Measurements from ENCODE around the gene TXN. TPM values are rescaled to one million over a fixed set of nuclear protein-coding genes. Genes with fewer than 3 reads are reported as not detected.
"Not testable (repeated sequence)": the region's sequence is repeated elsewhere in the genome, so short reads cannot be mapped to it uniquely, and the experiment has no call there.

TXN gene
- total RNA-seq, 1 experiment from 2014 or later = 354 TPM

GRCh38 chr9:110270211-110270995 is 14.1 kb upstream of the TXN start:
- no peaks in the 10 kb centered on the region for H3K36me3 ChIP-seq (replicated peaks; ENCODE audit: control insufficient read depth, insufficient read depth, low read length)
- DNase-seq = no peak
- H3K27me3 ChIP-seq (ENCODE audit: control insufficient read depth, insufficient read depth, low read length) = no peaks in the 10 kb centered on the region
- H3K4me3 ChIP-seq (ENCODE audit: insufficient read depth, low read depth, low read length) = no peak overlapping the region

DNA sequence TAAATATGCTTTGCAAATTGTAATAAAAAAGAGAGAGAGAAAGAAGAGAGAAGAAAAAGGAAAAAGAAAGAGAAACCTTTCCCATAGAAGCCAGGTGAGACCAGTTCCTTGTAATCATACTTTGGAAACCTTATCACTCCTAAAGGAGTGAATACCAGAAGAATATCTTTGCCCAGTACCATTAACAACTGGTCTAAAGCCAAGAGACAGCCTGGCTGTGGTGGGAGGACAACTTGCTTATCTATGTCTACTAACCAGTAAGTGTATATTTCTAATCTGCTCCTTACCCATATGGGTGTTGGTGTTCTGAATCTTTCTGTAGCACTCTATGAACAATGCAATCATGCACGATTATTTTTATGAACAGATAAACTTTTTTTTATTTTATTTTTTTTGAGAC is 10.5 kb upstream of the TXN start:
- H3K36me3 ChIP-seq (replicated peaks; ENCODE audit: control insufficient read depth, insufficient read depth, low read length) = no peaks in the 10 kb centered on the region
- DNase-seq = no peak
- no peaks in the 10 kb centered on the region for H3K27me3 ChIP-seq (ENCODE audit: control insufficient read depth, insufficient read depth, low read length)
- H3K4me3 ChIP-seq (ENCODE audit: insufficient read depth, low read depth, low read length) = no peak overlapping the region

GRCh38 chr9:110261632-110262031 is 5.3 kb upstream of the TXN start:
- no peak for DNase-seq
- no peaks in the 10 kb centered on the region for H3K27me3 ChIP-seq (ENCODE audit: control insufficient read depth, insufficient read depth, low read length)
- H3K4me3 ChIP-seq (ENCODE audit: insufficient read depth, low read depth, low read length) = no peak overlapping the region
- no peaks in the 10 kb centered on the region for H3K36me3 ChIP-seq (replicated peaks; ENCODE audit: control insufficient read depth, insufficient read depth, low read length)

- no peak overlapping the region for H3K4me3 ChIP-seq (ENCODE audit: insufficient read depth, low read depth, low read length)
These were observed 4.6 kb upstream of the TXN start for GRCh38 chr9:110260911-110261310.

DNA sequence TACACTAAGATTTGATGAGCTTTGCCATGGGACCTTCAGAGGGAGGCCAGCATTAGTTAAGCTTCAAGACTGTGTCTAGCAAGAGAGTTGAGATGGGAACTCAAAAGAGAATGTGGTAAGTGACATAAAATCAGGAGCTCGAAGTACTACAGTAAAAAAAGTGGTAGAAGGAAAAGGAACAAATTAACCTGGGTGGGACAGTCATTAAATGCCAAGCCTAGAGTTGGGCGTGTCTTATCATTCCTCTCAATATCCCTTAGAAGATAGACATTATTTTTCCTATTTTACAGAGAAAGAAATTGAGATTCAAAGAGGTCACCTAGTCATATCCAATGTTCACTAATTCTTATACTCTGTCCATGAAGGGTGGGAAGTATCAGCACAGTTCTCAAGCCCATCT is 3.3 kb upstream of the TXN start:
- no peaks in the 10 kb centered on the region for H3K36me3 ChIP-seq (replicated peaks; ENCODE audit: control insufficient read depth, insufficient read depth, low read length)
- H3K4me3 ChIP-seq (ENCODE audit: insufficient read depth, low read depth, low read length) = no peak overlapping the region
- no peaks in the 10 kb centered on the region for H3K27me3 ChIP-seq (ENCODE audit: control insufficient read depth, insufficient read depth, low read length)
- DNase-seq = no peak

More at GRCh38 chr9:110260911-110261310, 4.6 kb upstream of the TXN start:
- no peaks in the 10 kb centered on the region for H3K36me3 ChIP-seq (replicated peaks; ENCODE audit: control insufficient read depth, insufficient read depth, low read length)
- no peaks in the 10 kb centered on the region for H3K27me3 ChIP-seq (ENCODE audit: control insufficient read depth, insufficient read depth, low read length)
- DNase-seq = no peak

DNA sequence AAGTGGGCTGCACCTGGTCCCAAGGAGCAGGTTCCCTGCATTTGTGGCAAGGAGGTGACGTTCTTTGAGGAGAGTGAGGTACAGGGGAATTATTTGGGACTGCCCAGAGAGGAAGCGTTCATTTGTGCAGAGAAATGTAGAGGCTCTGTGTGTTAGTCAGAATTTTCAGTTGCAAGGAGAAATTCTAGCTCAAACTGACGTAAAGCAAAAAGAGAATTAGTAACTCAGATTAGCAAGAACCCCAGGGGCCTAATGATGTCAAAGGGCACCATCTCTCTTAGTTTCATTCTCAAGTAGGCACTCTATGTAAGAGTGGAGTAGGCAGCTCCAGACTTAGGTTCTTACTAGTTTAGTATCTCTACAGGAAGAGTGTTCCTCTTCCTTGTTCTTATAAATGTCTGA is 2.4 kb upstream of the TXN start:
- Histone ChIP-seq H3K36me3 (replicated peaks; ENCODE audit: control insufficient read depth, insufficient read depth, low read length) (no peaks in the 10 kb centered on the region), H3K4me3 (ENCODE audit: insufficient read depth, low read depth, low read length) (no peak overlapping the region), H3K27me3 (ENCODE audit: control insufficient read depth, insufficient read depth, low read length) (no peaks in the 10 kb centered on the region)
- no peak for DNase-seq

DNA sequence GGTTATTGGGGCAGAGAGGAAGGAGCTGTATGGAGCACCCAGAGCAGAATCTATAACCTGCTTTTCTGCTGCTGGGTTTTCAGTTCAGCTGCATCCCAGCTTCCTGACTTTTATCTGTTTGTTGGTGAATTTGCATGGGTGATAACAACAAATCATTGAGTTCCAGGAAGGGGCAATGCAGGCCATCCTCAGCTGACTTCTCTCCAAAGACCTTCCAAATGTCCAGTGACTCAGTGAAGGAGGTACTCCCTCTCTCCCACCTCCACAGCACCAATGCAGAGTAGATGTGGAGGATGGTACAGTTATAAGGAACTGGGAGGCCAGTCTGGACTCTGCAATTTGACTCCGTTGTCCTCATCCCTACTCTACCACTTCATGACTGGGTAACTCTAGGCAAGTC is 1.6 kb upstream of the TXN start:
- no peaks in the 10 kb centered on the region for H3K36me3 ChIP-seq (replicated peaks; ENCODE audit: control insufficient read depth, insufficient read depth, low read length)
- DNase-seq = no peak
- no peaks in the 10 kb centered on the region for H3K27me3 ChIP-seq (ENCODE audit: control insufficient read depth, insufficient read depth, low read length)
- H3K4me3 ChIP-seq (ENCODE audit: insufficient read depth, low read depth, low read length) = no peak overlapping the region

DNA sequence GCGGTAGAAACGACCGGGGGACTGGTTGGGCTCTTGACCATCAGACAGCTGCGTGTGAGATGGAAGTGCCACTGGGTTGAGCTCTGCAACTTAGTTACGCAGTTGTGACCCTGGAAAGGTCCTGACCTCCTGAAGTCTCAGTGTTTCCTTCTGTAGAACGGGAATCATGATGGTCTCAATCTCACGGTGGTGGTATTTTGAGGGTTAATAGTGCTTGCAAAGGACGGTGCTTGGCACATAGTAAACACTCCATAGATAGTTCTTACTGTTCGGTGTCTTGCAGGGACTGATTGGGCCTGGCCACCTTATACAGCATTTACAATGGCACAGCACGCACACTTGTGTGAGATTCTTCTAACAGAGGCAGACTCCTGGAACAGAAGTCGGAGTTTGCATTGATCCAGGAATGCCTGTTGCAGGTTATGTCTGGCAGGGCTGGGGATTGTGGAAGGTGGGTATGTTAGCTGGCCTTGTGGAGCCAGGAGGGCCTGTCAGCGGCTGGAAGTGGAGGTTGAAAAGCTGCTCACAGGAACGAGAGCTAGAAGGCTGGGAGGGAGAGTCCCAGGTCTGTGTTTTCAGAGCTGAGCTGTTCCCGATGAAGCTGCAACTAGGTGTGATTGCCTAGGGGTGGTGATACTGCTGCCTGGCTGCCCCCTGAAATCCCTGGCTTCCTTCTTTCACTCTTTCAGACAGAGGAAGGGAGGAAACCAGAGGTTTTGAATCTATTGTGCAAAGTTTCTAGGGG is 962 bp upstream of the TXN start:
- Histone ChIP-seq H3K36me3 (replicated peaks; ENCODE audit: control insufficient read depth, insufficient read depth, low read length) (no peaks in the 10 kb centered on the region), H3K27me3 (ENCODE audit: control insufficient read depth, insufficient read depth, low read length) (no peaks in the 10 kb centered on the region), H3K4me3 (ENCODE audit: insufficient read depth, low read depth, low read length) (peak overlapping the region; percentile 96)
- DNase-seq = peak; percentile 35

DNA sequence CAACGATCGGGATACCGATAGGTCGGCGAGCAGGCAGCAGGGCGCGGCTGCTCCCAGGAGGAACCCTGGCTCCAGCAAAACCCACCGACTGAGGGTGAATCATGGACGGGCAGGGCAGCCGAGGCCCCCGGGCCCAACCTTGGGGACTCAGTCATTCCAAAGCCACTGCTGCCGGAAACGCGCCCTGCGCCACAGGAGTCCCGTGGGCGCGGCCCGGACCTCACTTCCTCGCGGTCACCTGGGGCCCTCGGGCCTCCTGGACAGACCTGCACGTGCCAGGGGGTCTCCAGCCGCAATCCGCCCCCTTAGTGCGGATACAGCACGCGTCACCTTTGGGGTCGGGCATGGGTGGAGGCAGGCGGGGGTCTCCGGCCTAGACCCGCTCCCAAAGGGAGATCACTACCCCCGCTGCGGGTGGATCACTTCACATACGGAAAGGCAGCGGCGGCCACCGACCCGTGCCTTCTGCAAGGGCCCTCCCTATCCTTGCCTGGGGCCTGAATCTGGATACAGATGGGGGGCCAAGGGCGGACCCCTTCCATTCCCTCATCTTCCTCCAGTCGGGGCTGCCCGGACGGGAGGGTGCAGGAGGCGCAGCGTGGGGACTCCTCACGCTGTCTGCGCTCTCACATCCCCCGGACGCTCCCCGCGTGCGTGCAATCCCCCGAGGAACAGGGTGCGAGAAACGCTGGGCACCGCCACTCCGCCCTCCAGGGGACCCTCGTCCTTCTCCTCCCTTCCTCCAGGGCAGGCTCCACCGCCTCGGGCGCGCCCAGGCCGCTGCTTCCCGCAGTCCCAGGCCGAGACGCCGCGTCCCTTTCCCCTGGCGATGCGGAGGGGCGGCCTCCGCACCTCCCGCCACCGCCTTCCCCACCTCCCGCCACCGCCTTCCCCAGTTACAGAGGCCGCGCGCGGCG is 586 bp downstream of the TXN start:
- no peaks in the 10 kb centered on the region for H3K36me3 ChIP-seq (replicated peaks; ENCODE audit: control insufficient read depth, insufficient read depth, low read length)
- peak overlapping the region; percentile 96 for H3K4me3 ChIP-seq (ENCODE audit: insufficient read depth, low read depth, low read length)
- H3K27me3 ChIP-seq (ENCODE audit: control insufficient read depth, insufficient read depth, low read length) = no peaks in the 10 kb centered on the region
- peak; percentile 64 for DNase-seq

GRCh38 chr9:110255034-110255462 is 1.3 kb downstream of the TXN start:
- H3K27me3 ChIP-seq (ENCODE audit: control insufficient read depth, insufficient read depth, low read length) = no peaks in the 10 kb centered on the region
- DNase-seq = peak; percentile 55
- H3K4me3 ChIP-seq (ENCODE audit: insufficient read depth, low read depth, low read length) = peak overlapping the region; percentile 96
- no peaks in the 10 kb centered on the region; the same call in 1 of the 2 replicates for H3K36me3 ChIP-seq (replicated peaks; ENCODE audit: control insufficient read depth, insufficient read depth, low read length)

DNA sequence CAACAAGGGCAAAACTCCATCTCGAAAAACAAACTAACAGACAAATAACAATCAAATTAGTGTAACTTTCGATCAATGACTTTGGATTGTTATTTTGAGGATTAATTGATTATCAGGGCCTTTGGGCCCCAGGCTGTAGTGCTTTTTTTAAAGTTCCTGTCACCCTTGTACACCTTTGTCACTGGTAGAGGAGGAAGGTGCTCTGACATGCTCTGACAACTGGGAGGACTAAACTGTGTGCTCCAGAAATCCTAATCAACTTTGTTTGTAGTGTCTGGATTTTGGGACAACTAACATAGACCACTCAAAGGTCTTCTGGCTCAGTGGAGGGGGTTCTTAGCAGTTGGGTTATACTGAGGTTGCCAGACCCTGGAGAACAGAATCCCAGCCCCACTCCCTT is 1.8 kb downstream of the TXN start:
- peak overlapping the region; percentile 96 for H3K4me3 ChIP-seq (ENCODE audit: insufficient read depth, low read depth, low read length)
- no peak for DNase-seq
- peaks cover 4% of the 10 kb centered on the region for H3K36me3 ChIP-seq (replicated peaks; ENCODE audit: control insufficient read depth, insufficient read depth, low read length)
- no peaks in the 10 kb centered on the region for H3K27me3 ChIP-seq (ENCODE audit: control insufficient read depth, insufficient read depth, low read length)

DNA sequence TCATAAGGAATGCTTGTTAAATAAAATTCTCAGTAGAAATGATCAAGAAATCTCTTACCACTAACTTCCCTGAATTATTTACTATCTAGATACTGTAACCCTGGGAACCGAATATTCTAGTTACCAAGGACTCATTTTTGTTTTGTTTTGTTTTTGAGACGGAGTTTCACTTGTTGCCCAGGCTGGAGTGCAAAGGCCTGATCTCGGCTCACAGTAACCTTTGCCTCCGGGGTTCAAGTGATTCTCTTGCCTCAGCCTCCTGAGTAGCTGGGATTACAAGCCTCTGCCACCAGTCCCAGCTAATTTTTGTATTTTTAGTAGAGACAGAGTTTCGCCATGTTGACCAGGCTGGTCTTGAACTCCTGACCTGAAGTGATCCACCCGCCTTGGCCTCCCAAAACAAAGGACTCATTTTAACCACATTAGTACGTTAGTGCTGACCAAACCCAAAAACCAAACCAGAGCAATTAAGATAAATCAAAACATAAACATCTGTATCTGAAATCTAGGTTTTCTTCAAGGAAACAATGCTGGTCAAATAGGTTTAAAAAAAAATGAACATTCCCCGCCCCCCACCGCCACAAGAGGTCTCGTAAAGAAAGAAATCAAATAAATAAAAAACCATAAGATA is 3.7 kb downstream of the TXN start:
- Histone ChIP-seq H3K36me3 (replicated peaks; ENCODE audit: control insufficient read depth, insufficient read depth, low read length) (peaks cover 12% of the 10 kb centered on the region), H3K4me3 (ENCODE audit: insufficient read depth, low read depth, low read length) (no peak overlapping the region), H3K27me3 (ENCODE audit: control insufficient read depth, insufficient read depth, low read length) (no peaks in the 10 kb centered on the region)
- DNase-seq = no peak

DNA sequence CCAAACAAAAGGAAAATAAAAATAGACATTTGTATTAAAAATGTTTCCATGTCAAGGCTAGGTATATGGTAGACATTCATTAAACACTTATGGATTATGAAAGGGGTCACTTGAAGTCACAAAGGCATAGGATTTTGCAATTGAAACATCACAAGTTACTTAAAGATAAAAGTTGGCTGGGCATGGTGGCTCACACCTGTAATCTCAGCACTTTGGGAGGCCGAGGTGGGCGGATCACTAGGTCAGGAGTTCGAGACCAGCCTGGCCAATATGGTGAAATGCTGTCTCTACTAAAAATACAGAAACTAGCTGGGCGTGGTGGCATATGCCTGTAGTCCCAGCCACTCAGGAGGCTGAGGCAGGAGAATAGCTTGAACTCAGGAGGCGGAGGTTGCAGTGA is 4.5 kb downstream of the TXN start:
- not testable (repeated sequence) for H3K27me3 ChIP-seq (ENCODE audit: control insufficient read depth, insufficient read depth, low read length); H3K4me3 ChIP-seq (ENCODE audit: insufficient read depth, low read depth, low read length); DNase-seq
- peaks cover 15% of the 10 kb centered on the region for H3K36me3 ChIP-seq (replicated peaks; ENCODE audit: control insufficient read depth, insufficient read depth, low read length)

GRCh38 chr9:110251212-110251611 is 5.1 kb downstream of the TXN start:
- no peaks in the 10 kb centered on the region for H3K27me3 ChIP-seq (ENCODE audit: control insufficient read depth, insufficient read depth, low read length)
- H3K4me3 ChIP-seq (ENCODE audit: insufficient read depth, low read depth, low read length) = no peak overlapping the region
- no peak for DNase-seq
- H3K36me3 ChIP-seq (replicated peaks; ENCODE audit: control insufficient read depth, insufficient read depth, low read length) = peaks cover 15% of the 10 kb centered on the region
